ENCODE results near the gene REV3L.

REV3L gene

GRCh38 chr6:111482959-111483735 is at the start of gene REV3L:
TSS of gene REV3L (minus strand) at chr6:111483218. CDS start at chr6:111482888, 330 bp downstream.
- POLR2A ChIA-PET: interaction anchor here (0.6 to 1.5 kb wide), 9 partner anchors 72 to 582 kb away, joined by 3 to 8 read pairs (median 4); partner anchors contain the start of gene TRAF3IP2
- DNase-seq (ENCODE audit: extremely low spot score): peak; percentile 82

GRCh38 chr6:111531185-111531584 is 48.2 kb upstream of the REV3L start:
- POLR2A ChIA-PET: no interaction called here
- CTCF ChIA-PET: interaction anchor here (1.2 to 2.7 kb wide), 5 partner anchors 9 to 53 kb away, joined by 3 to 9 read pairs (median 3); no protein-coding TSS in a partner anchor
- no peak for DNase-seq (ENCODE audit: extremely low spot score)
- no peak for TF ChIP-seq CTCF (IDR thresholded peaks at IDR 0.05; ENCODE audit: control extremely low read depth, extremely low read depth, low read depth, missing control alignments)

More at GRCh38 chr6:111482959-111483735, at the start of gene REV3L:
- TF ChIP-seq CTCF (IDR thresholded peaks at IDR 0.05; ENCODE audit: control extremely low read depth, extremely low read depth, low read depth, missing control alignments): no peak
- CTCF ChIA-PET: interaction anchor here (2.8 kb wide), 1 partner anchor 224 kb away, joined by 19 read pairs; a partner anchor contains a TSS

GRCh38 chr6:111530667-111531066 is 47.6 kb upstream of the REV3L start:
- DNase-seq (ENCODE audit: extremely low spot score): no peak
- POLR2A ChIA-PET: no interaction called here
- CTCF ChIA-PET: interaction anchor here (1.2 to 2.7 kb wide), 6 partner anchors 9 to 53 kb away, joined by 3 to 9 read pairs (median 3); no protein-coding TSS in a partner anchor
- TF ChIP-seq CTCF (IDR thresholded peaks at IDR 0.05; ENCODE audit: control extremely low read depth, extremely low read depth, low read depth, missing control alignments): no peak

GRCh38 chr6:111530218-111530617 is 47.2 kb upstream of the REV3L start:
- ChIA-PET POLR2A (no interaction called here), CTCF (interaction anchor here (1.2 to 2.7 kb wide), 6 partner anchors 8 to 52 kb away, joined by 3 to 9 read pairs (median 3); no protein-coding TSS in a partner anchor)
- TF ChIP-seq CTCF (IDR thresholded peaks at IDR 0.05; ENCODE audit: control extremely low read depth, extremely low read depth, low read depth, missing control alignments): no peak

GRCh38 chr6:111527367-111527766 is 44.3 kb upstream of the REV3L start:
- TF ChIP-seq CTCF (IDR thresholded peaks at IDR 0.05; ENCODE audit: control extremely low read depth, extremely low read depth, low read depth, missing control alignments): no peak
- DNase-seq (ENCODE audit: extremely low spot score): no peak
- ChIA-PET CTCF (interaction anchor here (1.1 to 3.1 kb wide), 5 partner anchors 9 to 38 kb away, joined by 3 to 8 read pairs (median 3); no protein-coding TSS in a partner anchor), POLR2A (no interaction called here)

More at GRCh38 chr6:111530218-111530617, 47.2 kb upstream of the REV3L start:
- DNase-seq (ENCODE audit: extremely low spot score): no peak

GRCh38 chr6:111524735-111525134 is 41.7 kb upstream of the REV3L start:
- TF ChIP-seq CTCF (IDR thresholded peaks at IDR 0.05; ENCODE audit: control extremely low read depth, extremely low read depth, low read depth, missing control alignments): no peak
- POLR2A ChIA-PET: no interaction called here

More at GRCh38 chr6:111524735-111525134, 41.7 kb upstream of the REV3L start:
- CTCF ChIA-PET: interaction anchor here (0.9 to 3.1 kb wide), 7 partner anchors 9 to 52 kb away, joined by 3 to 8 read pairs (median 3); no protein-coding TSS in a partner anchor
- DNase-seq (ENCODE audit: extremely low spot score): no peak
